ENCODE data around the gene MISP.
A peak's percentile ranks its signal among the peaks of the same experiment; 100 is the strongest.

The MISP gene

GRCh38 chr19:746956-747355 lies 4.0 kb upstream of the MISP start:
- no peak for DNase-seq (ENCODE audit: low read depth, low spot score)

GRCh38 chr19:747432-748273 lies 3.3 kb upstream of the MISP start:
- no peak for DNase-seq (ENCODE audit: low read depth, low spot score)

- no peak for DNase-seq (ENCODE audit: low read depth, low spot score)
Observed at GRCh38 chr19:748274-748598, 2.7 kb upstream of the MISP start.

GRCh38 chr19:749811-750210 lies 1.1 kb upstream of the MISP start:
- DNase-seq (ENCODE audit: low read depth, low spot score) = no peak

- no peak for DNase-seq (ENCODE audit: low read depth, low spot score)
Observed at GRCh38 chr19:751501-752341, 809 bp downstream of the MISP start.

- DNase-seq (ENCODE audit: low read depth, low spot score) = peak; percentile 75
Observed at GRCh38 chr19:752652-753517, 2.0 kb downstream of the MISP start.

GRCh38 chr19:754530-754929 lies 3.6 kb downstream of the MISP start:
- no peak for DNase-seq (ENCODE audit: low read depth, low spot score)

- no peak for DNase-seq (ENCODE audit: low read depth, low spot score)
Observed at GRCh38 chr19:755063-755462, 4.2 kb downstream of the MISP start.

- no peak for DNase-seq (ENCODE audit: low read depth, low spot score)
Observed at GRCh38 chr19:756236-756635, 5.3 kb downstream of the MISP start.

- no peak for DNase-seq (ENCODE audit: low read depth, low spot score)
Observed at GRCh38 chr19:756821-757688, 6.1 kb downstream of the MISP start.

- no peak for DNase-seq (ENCODE audit: low read depth, low spot score)
Observed at GRCh38 chr19:757811-758668, 7.1 kb downstream of the MISP start.

GRCh38 chr19:763181-763580 lies 12.3 kb downstream of the MISP start:
- no peak for DNase-seq (ENCODE audit: low read depth, low spot score)

- no peak for DNase-seq (ENCODE audit: low read depth, low spot score)
Observed at GRCh38 chr19:763869-764268, 13.0 kb downstream of the MISP start.

- no peak for DNase-seq (ENCODE audit: low read depth, low spot score)
Observed at GRCh38 chr19:764301-764700, 13.4 kb downstream of the MISP start.

- no peak for DNase-seq (ENCODE audit: low read depth, low spot score)
Observed at GRCh38 chr19:765179-765738, 14.3 kb downstream of the MISP start.

GRCh38 chr19:768424-768823 lies 17.5 kb downstream of the MISP start:
- DNase-seq (ENCODE audit: low read depth, low spot score) = peak; percentile 76

GRCh38 chr19:769616-770015 lies 18.7 kb downstream of the MISP start:
- DNase-seq (ENCODE audit: low read depth, low spot score) = no peak

- no peak for DNase-seq (ENCODE audit: low read depth, low spot score)
Observed at GRCh38 chr19:771332-771785, 20.4 kb downstream of the MISP start.

GRCh38 chr19:772063-772462 lies 21.2 kb downstream of the MISP start:
- no peak for DNase-seq (ENCODE audit: low read depth, low spot score)

Measured in smooth muscle cell of the brain vasculature (primary cell).